Hematopoietic multipotent progenitor cell treated with erythropoietin and hydrocortisone succinate and interleukin-3 and kit ligand, for 15 days (in vitro differentiated cells): Measurements from ENCODE around the gene SIGMAR1.
"Not testable (repeated sequence)": the region's sequence is repeated elsewhere in the genome, so short reads cannot be mapped to it uniquely, and the experiment has no call there.

Experiments
- DNase-seq: peaks from one replicate; pipeline ENCODE4 v3.0.0-alpha.2; 2015; ENCODE audit warnings: low spot score

SIGMAR1 gene

DNA sequence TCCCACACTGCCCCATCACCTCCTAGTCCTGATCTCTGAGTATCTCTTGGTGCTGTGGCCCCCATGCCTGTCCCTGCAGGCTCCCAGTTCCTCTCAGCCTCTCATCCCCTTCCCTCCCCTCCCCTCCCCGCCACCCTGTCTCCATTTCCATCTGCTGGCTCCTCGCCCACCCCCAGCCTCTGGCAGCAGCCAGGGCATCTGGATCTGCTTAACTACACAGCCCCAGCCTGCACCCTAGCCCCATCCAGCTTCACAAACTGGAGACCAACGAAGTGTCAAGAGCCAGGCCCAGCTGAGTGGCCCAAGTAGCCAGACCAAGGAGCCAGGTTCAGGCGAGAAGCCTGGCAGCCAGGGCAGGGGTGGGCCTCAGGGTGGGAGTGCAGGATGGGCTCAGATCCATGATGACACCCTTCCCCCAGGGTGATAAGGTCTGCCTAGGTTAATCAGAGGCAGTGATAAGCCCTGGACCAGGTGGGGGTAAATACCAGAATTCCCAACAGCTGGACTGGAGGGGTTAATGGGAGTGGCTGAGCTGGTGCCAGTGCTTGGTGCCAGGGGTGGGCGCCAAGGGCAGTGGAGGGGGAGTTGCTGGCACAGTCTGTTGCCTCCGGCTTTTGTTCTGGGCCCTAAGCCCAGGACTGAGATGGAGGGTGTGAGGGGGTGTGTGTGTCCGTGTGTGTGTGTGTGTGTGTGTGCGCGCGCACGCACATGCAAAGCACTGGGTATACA lies 16.9 kb upstream of the SIGMAR1 start:
- no peak for DNase-seq

DNA sequence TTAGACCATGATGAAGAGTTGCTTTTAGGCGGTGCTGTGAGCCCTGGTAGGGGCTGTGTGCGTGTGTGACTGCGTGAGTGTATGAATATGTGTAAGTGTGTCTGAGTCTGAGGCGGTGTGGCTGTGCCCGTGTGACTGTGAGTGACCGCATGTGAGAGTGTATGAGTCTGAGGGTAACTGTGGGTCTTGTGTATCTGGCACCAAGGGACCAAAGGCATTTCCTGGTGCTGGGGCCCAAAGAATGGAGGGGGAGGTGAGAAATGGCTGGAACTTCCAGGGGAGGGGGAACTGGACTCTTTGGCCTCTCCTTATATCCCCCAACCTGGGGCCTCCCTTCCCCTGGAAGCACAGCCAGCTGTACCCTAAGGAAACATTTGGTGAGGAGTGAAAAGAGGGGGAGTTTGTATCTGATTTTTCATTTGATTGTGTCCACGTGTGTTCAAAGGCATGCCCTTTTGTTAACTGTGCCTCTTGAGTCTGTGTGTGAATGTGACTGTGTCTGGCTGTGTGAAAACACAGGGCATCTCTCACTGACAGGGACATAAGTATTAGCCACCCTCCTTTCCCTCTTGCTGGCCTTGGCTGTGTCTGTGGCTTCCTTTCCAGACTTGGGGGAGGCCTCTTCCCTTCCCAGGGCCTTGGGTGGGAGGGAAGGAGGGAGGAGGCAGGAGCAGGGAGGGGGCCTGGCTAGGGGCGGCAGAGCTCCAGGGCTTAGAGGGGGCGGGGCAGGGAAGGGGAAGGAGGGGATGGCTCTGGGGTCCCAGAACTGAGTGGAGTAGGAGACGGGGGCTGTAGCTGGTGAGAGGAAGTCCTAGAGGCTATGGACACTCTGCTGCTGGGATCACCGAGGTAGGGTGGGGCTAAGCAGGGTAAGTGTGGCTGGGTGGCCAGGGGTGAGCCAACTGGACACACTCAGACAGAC lies 15.8 kb upstream of the SIGMAR1 start:
- DNase-seq = no peak

- DNase-seq = no peak
Measured at GRCh38 chr9:34652602-34653000, 15.0 kb upstream of the SIGMAR1 start.

DNA sequence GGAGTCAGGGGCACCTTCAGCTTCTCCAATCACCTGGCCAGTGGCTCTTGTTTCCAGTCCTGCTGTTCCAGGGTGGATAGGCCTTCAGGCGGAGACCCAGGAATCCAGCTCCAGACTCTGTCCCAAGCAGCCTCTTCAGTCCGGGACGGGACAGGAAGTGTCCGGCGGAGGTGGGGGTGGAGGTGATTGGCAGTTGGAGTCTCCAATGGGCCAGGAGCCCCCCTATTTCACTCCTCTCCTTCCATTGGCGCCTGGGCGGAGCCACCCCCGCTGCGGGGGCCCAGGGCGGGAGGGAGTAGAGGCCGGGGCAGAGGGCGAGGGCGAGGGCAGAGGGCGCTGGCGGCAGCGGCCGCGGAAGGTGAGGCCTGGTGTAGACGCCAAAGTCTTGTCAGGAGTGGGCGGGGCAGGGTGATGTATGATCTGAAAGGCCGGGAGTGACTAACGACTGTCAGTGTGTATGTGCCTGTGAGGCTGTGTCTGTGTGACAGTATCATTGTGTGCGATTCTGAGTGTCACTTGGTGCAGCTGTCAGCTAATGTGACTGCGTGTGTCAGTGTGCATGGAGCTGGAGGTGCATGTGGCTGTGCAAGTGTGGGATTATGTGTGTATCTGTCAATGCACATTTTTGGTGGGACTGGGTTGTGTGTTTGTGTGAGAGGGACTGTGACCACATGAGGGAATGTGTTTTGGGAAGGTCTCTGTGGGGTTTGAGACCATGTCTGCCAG lies 14.5 kb upstream of the SIGMAR1 start, which contains the start of gene IL11RA:
TSS of gene IL11RA (plus strand) at position 310 of the 726 bp plus-strand sequence. CDS start 3,033 bp downstream, outside the sequence.
- DNase-seq = peak; percentile 68

GRCh38 chr9:34651321-34651720 lies 13.7 kb upstream of the SIGMAR1 start:
- DNase-seq = no peak

- no peak for DNase-seq
Measured at GRCh38 chr9:34650816-34651215, 13.2 kb upstream of the SIGMAR1 start.

- DNase-seq = no peak
Measured at GRCh38 chr9:34648673-34649072, 11.1 kb upstream of the SIGMAR1 start.

- peak; percentile 70 for DNase-seq
Measured at GRCh38 chr9:34647651-34648050, 10.1 kb upstream of the SIGMAR1 start.

- no peak for DNase-seq
Measured at GRCh38 chr9:34647084-34647403, 9.5 kb upstream of the SIGMAR1 start.

- DNase-seq = peak; percentile 93
Measured at GRCh38 chr9:34646211-34647083, 8.9 kb upstream of the SIGMAR1 start, which contains the start of gene GALT. Gene GALT (plus strand): TSS chr9:34646675. CDS start chr9:34646705, 30 bp downstream.

- DNase-seq = no peak
Measured at GRCh38 chr9:34644766-34645314, 7.3 kb upstream of the SIGMAR1 start.

GRCh38 chr9:34642679-34643078 lies 5.1 kb upstream of the SIGMAR1 start:
- no peak for DNase-seq

- not testable (repeated sequence) for DNase-seq
Measured at GRCh38 chr9:34639322-34639721, 1.7 kb upstream of the SIGMAR1 start.

DNA sequence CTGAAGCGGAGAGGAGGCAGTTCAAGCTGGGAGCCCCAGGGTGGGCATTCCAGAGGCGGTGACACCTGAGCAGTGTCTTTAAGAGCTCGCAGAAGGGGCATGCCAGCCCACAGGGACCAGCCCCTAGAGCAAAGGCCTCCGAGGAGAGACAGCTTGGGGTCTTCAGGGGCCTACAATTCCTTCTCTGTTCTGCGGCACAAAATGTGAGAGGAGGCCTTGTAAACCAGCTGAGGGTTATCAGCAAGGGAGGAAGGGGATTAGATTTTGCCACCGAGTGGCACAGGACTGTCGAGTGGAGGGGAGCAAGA lies 505 bp upstream of the SIGMAR1 start:
- no peak for DNase-seq

DNA sequence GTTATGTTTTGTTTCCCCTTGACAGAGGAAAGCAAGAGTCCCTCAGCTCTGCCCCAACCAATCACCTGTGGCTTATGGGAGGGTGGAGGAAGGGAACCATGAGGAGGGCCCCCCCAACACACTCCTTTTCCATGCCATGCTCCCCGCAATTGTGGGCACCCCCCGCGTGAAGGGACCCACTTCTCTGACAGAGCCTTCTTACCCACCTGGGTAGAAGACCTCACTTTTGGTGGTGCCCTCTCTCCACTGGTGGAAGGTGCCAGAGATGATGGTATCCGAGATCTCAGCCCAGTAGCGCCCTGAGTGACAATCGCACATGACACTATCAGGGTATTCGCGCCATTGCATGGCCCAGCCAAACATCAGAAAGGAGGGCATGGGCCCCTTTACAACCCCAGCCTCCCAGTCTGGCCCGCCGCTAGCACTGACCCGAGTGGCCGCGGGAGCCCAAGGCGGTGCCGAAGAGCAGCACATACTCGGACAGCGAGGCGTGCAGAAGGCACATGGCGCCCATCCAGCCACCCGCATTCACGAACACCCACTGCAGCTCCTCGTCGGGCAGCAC lies 714 bp downstream of the SIGMAR1 start:
- DNase-seq = no peak

- DNase-seq = no peak
Measured at GRCh38 chr9:34635556-34635955, 2.0 kb downstream of the SIGMAR1 start.

DNA sequence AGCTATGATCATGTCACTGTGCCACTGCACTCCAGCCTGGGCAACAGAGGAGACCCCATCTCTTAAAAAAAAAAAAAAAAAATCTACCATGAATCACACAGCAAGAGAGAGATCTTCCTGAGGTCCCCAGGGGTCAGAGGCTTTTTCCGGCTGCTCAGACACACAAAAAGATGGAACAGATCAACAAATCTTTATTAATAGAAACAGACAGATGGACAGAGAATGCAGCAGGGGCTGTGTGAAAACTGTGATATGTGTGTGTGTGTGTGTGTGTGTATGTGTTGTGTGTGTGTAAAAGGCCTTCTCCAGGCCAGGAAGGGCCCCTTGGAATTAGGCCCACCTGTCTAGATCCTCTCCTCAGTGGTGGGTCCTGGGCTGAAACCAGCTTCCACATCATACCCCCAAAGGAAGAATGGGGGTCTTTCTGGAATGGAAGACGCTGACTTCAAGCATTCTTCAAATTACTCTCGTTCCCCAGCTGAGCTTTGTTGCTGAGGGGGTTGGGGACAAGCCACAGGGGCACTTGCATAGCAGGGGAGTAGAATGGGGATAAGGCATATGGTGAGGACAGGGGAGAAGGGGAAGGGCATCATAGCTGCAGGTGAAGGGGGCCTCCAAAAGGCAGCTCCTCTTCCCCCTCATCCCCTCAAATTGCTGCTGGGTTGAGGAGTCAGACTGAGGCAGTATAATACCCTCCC lies 2.9 kb downstream of the SIGMAR1 start:
- DNase-seq = no peak

- DNase-seq = peak; percentile 80
Measured at GRCh38 chr9:34633851-34634550, 3.6 kb downstream of the SIGMAR1 start.

- no peak for DNase-seq
Measured at GRCh38 chr9:34633166-34633565, 4.4 kb downstream of the SIGMAR1 start.
